A172 (cell line): ENCODE measurements around the gene HM13. TPM values are rescaled to one million over a fixed set of nuclear protein-coding genes. Genes with fewer than 3 reads are reported as not detected.
"Not testable (repeated sequence)": the region's sequence is repeated elsewhere in the genome, so short reads cannot be mapped to it uniquely, and the experiment has no call there.

ENCODE experiments used
- DNase-seq: peaks from one replicate; pipeline ENCODE4 v3.0.0-alpha.2; 2015; ENCODE audit warnings: low spot score
- total RNA-seq: library from RNA; depleted of rRNA; stranded (reverse); fragments of >200 nt; shearing (Covaris generic); gene quantifications from 2 replicates; pipeline ENCODE4 v1.2.3, GENCODE V29; 2014

HM13 gene
- total RNA-seq, 1 experiment from 2014 or later: 58.2 TPM

DNA sequence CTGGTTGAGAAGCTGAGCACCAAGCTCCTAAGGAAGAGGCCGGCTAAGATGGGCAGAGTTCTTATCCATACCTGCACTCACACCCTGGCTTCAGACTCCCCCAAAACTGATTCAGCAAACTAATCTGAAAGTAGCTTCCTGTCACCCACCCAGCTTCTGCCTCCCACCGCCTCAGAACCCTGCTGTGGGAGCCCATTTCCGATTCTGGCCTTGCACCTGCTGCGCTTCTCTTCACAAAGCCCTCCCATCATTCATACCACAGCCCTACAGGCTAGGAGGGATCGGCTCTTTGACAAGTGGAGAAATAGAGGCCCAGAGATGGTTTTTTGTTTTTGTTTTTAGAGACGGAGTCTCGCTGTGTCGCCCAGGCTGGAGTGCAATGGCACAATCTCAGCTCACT, 28.7 kb downstream of the HM13 start:
- no peak for DNase-seq

DNA sequence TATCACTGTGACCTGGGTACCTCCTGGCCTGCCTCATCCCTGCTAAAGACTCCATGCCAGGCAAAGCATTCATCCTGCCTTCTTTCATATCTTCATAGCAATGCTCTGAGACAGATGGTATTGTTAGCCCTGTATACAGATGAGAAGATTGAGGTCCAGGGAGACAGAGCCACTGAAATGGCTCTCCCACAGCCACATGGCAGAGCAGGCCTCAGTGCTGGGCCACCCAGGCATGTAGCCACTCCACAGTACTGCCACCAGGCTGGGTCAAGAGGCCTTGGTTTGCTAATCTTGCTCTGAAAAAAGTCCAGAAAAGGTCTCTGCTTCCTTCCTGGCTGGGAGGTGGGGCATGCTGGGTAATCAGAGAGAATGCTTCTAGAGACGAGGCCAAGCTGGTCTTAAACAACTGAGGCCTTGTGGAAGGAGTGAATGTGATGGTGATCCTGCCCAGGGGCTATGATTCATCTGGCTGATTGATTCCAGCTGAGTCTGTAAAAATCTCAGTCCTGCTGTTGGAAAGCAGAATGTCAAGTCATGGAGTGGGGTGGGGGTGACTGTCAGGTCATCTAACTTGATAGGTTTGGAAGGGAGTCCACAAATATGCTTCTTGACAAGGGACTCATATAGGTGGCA, 29.8 kb downstream of the HM13 start:
- peak; percentile 73 for DNase-seq

DNA sequence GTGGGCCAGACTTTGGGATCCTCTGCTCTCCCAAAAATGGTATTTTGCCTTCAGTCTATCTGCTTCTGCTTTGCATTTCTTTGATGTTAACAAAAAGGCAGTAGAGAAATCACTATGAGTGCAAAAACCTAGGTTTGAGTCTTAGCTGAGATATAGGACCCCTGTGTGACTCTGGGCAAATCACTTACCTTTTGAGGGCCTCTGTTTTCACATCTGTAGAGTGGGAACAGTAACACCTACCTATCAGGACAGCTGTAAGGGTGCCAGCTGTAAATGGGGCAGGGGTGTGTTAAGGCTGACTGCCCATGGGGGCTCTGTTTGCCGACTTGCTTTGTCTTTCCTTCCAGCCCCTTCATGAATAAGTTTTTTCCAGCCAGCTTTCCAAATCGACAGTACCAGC, 30.4 kb downstream of the HM13 start:
- DNase-seq: no peak

DNA sequence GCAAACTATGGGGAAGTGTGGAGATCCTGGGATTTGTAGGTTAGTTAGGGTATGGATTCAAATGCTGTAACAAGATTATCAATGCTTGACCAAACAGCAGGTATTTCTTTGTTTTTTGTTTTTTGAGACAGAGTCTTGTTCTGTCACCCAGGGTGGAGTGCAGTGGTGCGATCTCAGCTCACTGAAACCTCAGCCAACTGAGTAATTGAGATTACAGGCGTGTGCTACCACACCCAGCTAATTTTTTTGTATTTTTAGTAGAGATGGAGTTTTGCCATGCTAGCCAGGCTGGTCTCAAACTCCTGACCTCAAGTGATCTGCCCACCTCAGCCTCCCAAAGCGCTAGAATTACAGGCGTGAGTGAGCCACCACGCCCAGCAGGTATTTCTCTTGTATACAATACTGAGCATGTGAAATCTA, 31.4 kb downstream of the HM13 start:
- DNase-seq: not testable (repeated sequence)

DNA sequence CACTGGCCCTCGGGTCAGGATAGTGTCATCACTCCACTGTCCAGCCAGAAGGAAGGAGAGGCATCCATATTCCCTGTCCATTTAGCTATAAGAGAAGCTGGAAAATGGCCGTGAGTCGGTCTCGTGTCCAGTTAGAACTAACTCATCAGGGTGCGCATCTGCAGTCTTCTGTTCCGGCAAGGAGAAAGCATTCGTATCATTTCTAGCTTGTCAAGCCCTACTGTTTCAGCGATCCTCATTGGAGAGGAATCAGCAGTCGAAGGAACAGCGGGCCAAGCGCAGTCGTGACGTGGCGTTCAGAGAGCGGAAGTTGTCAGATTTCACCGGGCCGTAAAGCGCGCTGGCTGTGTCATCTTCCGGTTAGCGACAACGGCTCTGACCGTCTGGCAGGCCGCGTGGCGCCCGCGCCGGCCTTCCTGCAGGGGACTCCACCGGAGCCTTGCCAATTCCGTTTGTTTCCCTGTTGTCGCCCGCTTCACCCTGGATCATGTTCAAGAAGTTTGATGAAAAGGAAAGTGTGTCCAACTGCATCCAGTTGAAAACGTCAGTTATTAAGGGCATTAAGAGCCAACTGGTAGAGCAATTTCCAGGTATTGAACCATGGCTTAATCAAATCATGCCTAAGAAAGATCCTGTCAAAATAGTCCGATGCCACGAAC, 32.9 kb downstream of the HM13 start:
- peak; percentile 88 for DNase-seq

DNA sequence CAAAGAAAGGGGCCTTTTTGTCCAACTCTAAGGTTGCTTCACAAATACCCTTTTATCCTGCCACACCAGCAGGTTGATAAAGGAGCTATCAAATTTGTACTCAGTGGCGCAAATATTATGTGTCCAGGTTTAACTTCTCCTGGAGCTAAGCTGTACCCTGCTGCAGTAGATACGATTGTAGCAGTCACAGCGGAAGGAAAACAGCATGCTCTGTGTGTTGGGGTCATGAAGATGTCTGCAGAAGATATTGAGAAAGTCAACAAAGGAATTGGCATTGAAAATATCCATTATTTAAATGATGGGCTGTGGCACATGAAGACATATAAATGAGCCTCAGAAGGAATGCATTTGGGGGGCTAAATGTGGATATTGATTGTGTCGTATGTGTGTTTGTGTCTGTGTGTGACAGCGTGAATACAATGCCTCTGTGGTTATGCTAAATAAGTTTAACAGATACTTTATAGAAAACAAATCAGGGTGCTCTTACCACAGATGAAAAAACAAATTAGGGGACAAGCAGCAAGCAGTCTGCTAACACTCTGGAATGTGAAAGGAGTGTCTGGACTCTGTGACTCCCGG, 33.6 kb downstream of the HM13 start:
- DNase-seq: no peak

DNA sequence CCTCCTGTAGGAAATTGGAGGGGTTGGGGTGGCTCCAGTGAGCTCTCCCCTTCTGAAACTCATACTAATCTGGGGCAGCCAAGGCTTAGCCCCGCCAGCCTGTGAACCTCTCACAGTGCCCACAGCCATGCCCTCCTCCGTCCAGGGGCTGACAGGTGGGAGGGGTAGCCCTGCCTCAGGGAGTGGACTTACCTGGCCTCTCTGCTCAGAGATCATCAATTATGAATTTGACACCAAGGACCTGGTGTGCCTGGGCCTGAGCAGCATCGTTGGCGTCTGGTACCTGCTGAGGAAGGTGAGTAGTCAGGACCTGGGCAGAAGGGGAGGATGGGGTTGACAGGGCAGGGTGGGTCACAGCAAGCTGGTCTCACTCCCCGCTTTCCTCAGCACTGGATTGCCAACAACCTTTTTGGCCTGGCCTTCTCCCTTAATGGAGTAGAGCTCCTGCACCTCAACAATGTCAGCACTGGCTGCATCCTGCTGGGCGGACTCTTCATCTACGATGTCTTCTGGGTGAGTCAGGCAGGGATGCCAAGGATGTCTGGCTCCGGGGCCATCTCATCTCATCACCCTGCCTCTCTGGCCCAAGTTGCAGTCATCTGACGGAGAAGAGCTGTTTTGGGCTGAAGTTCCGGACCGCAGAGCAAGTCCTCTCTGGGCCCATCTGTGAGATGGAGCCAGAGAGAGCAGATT, 34.7 kb downstream of the HM13 start:
- no peak for DNase-seq

DNA sequence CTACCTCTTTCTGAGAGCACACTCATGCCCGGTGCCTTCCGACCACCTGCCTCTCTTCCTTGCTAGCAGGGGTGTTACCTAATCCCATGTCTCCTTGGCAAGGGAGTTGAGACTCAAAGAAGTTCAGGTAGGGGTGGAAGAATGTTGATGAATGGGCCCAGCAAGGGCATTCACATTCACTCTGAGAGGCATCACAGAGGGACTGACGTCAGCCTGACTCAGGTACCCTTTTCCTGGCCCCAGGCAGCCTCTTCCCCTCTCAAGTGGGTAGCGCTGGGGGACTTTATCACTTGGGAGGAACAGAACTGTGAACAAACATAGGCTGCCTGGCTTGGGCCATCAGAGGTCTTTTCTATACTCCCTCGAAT, 35.3 kb downstream of the HM13 start:
- no peak for DNase-seq

DNA sequence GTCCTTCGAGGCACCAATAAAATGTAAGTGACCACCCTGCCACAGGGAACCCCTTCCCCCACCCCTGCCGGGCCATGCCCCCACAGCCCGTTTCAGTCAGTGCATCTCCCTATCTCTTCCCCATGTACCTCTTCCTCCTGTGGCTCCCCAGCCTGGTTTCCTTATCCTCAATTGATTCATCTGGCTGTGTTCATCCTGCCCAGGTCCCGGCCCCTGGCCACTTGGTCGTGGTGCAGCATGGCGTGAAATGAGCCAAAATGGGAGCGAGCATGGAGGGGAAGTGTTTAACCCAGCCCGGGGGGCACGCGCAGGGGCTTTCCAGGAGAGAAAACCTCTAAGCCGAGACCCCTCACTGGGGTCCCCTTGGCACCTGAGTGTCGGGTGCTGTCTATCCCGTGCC, 35.9 kb downstream of the HM13 start:
- no peak for DNase-seq

DNA sequence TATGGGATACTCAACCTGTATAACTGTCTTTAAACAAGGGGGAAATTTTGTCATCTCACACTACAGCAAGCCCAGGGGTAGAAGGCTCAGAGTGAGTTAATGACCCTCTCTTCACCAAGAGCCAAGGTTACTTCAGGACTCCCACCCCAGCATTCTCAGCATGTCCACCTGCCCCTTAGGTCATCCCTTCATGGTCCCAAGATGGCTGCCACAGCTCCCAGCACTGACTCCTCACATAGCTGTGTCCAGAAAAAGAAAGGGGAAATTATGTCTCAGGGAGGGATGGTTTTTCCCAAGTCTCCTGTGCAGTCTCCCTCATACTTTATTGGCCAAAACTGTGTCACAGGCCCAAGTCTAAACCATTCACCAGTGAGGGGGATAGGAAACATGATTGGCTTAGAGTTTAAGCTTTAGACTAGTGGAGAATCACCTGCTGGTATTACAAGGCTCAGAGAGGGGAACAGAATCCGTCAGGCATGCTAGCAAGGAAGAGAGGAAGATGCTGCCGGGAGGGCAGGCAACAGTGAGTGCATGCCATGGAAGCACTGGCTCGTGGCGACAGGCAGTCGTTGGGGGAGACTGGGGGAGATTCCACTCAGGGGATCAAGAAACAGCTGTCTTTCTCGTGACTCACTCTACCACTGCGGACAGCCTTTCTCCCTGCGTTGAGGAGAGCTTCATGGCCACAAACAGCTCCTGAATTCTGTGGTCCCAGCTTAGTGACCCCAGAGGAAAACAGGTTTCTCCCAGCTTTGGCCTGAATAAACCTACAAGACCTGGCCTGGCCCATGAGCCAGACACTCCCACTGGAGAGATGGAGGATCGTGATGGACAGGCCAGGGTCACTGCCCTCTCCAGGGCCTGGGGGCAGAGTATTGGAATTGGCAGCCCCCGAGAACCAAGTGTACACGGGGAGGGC, 37.2 kb downstream of the HM13 start:
- no peak for DNase-seq

DNA sequence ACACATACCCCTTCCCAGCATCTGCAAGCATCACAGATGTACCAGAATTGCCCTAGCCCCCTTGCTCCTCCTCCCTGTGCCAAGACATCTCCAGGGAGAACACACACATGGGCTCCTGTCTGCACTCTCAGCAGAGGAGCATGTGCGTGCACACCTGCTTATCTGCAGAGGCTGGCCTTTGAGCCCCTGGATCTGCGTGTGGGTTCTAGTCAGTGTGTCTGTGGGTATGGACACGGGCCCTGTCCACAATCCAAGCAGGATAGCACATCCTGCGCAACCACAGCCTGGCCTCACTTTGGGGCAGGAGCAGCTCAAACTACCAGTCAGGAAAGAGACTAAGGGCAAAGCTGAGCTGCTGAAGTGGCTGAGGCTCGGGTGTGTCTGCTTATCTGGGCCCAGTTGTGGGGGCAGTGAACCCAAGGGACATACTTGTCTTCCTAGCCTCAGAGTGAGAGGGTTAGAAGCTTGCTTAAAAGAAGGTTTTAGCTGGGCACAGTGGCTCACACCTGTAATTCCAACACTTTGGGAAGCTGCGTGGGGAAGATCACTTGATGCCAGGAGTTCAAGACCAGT, 41.0 kb downstream of the HM13 start:
- no peak for DNase-seq

DNA sequence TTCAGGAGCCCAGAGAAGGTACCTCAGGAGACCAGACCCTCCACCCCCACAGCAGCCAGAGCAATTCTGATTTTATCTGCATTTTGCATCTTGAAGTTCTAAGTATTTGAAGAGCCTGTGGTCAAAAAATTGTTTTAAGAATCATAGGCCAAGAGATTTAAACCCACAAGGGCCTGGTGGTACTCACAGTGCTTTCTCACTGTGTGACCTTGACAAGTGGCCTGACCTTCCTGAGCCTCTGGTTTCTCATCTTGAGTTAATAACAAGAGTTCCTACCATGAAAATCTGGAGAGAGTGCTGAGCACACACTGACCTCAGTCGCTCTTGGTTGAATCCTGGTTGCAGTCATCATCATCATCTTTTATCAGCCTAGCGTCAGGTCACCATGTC, 45.5 kb downstream of the HM13 start:
- no peak for DNase-seq

DNA sequence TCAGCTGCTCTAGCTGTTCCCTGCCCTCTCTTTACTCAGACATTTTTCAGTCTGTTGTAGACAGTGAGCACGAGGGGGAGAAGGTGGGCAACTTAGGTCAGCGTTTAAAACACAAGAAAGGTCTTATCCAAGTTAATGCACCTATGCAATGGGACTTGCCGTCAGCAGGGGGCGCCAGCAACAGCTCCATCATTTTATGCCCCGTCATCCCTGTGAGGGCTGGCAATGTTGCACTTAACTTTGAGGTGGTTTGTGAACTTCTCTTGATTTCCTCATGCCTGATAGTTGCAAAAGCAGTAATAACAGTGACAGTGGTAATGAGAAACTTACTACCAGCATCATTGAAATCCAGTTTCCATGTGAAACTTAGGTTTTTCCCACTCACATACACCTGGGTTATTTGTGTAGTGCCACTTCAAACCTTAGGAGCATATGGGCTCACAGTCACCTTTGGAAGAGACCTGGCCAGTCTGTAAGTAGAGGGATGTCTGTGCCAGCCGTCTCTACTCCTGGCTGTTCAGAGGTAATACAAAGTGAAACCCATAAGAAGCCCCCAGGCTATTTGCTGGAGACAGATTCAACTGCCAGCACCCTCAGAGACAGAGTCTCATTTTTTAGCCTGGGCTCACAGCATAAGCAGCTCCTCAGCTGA, 46.0 kb downstream of the HM13 start:
- peak; percentile 85 for DNase-seq

DNA sequence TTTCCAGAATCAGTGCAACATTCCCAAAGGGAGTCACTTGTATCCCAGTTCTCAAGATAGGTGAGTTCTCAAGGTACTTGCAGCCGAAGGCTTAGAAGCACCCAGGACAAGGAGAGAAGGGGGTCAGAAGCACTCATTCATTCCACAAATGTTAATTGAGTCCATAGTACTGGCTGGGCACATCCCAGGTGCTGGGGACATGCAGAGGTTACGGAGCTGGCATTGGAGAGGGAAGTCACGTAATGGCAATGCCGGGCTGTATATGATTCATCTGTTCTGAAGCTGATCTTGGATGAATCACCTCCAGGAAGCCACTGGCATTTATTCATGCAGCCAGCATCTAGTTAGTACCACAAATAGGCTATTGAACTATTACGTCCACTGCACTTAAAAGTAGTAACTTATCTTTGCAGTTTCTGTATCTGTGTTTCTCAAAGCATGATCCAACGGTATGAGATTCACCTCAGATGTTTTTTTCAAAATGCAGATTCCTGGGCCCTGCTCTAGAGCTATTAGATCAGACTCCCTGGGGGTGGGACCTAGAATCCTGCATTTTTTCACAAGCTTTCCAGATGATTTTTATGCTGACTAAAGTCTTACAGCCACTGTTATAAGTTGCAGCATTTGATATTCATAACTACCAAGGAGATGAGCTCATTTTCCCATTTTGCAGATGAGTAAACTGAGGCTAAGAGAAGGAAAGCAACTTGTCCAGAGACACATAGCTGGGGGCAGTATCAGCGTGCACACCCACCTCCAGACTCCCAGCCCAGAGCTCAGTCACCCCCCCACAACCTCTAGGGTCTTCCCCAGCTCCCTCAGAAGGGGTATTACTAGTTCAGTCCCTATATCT, 46.7 kb downstream of the HM13 start:
- peak; percentile 99 for DNase-seq

DNA sequence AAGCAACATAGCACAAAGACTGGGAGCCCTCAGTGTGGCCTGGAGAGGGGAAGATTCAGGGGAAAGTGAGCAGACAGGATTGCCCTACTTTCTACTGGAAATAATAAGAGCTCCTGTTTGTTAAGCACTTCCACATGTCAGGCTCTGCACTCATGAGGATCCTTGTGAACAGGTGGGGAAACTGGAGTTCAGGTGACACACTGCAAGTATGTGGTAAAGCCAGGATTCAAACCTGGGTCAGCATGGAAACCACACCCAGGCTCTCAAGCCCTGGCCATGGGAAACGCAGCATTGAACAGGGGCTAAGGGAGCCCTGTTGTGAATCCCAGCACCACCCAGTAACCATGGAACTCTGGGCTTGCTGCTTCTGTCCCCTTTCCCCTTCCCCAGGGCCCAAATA, 48.0 kb downstream of the HM13 start:
- DNase-seq: peak; percentile 1

DNA sequence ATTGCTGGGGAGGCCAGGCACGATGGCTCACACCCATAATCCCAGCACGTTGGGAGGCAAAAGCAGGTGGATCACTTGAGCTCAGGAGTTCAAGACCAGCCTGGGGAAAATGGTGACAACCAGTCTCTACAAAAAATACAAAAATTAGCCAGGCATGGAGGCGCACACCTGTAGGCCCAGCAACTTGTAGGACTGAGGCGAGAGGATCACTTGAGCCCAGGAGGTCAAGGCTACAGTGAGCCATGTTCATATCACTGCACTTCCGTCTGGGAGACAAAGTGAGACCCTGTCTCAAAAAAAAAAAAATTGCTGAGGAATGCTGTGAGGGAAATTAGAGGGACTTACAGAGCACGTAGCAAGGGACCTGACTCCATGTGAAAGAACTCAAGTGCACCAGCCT, 50.0 kb downstream of the HM13 start:
- DNase-seq: no peak

DNA sequence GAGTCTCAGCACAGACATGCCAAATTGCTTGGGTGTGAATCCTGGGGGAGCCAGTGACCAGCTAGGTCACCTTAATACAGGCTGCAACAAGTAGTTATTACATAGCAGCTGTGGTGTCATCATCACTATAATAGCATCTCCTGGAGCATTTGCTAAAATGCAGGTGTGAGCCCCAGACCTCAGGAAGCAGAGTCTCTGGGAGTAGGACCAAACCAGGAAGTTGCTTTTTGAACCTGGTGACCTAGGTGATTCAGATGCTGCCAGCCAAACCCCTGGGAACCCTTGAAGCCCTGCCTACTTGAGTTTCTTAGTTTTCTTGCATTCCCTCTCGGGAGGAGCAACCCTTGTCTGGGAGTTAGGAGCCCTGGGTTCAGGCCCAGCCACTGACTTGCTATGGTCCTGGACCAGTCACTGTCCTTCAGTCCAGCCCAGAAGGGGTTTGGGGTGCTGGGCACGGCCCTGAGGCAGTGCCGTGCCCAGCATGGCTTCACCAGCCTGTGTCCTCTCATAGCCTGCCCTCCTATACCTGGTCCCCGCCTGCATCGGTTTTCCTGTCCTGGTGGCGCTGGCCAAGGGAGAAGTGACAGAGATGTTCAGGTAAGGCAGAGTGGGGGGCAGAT, 51.6 kb downstream of the HM13 start:
- no peak for DNase-seq

DNA sequence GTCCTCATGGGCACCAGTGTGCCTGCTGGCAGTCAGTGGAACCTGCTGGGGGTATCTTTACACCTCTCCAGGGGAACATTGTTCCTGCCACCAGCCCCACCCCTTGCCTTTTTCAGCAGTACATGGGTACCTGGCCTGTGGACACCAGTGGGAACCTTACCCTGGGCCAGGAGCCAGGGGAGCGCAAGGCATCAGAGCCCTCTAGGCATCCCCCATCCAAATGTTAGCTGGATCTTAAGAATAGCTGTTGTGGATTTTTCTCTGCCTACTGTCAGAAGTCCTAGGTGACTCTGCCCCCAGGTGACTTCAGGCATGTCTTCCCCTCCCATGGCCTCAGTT, 52.0 kb downstream of the HM13 start:
- no peak for DNase-seq

DNA sequence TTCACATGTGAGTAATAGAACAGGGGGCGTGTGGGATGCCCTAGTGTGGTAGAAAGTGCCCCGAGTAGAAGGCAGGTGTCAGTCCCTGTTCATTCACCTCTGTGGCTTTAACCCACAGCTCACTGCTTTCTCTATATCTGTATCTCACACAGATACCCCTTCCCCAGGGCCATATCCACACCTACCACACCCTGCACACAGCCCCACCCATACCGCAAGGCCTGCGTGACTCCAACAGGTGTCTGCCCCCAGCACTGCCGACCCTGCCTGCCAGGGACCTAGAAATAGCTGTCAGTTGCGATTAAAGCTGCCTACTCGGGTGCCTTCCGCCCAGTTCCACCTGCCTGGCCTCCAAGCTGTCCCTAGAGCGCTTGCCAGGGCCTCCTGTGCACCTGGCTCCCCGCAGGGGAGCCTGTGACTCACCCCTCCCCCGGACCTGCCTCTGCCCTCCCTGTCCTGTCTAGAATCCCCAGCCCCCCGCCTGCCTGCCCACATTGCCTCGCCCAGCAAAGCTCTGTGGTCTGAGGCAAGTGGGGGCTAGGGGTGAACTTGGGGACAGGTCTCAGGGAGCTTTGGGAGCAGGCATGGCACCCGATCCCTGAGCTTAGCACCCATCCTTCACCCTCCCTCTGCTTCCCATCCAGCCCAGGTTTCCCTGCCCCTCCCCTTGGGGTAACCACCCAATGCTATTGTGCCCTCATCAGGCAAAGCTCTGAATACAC, 52.6 kb downstream of the HM13 start:
- DNase-seq: peak; percentile 59
